ENCODE measurements around the gene SLC35A1.

- no peak for TF ChIP-seq CTCF (IDR thresholded peaks at IDR 0.05; ENCODE audit: low read depth, low read length)
- TF ChIP-seq EZH2phosphoT487 (IDR thresholded peaks at IDR 0.05; ENCODE audit: low read depth) = no peak
These were observed at the start of gene SLC35A1 for GRCh38 chr6:87472525-87473418.

Measured in OCI-LY3 (cell line).